Iris pigment epithelial cell (primary cell): ENCODE measurements around the gene YIPF4.
"Not testable (repeated sequence)": the region's sequence is repeated elsewhere in the genome, so short reads cannot be mapped to it uniquely, and the experiment has no call there.

ENCODE experiments used
- DNase-seq: peaks from one replicate; pipeline ENCODE4 v3.0.0-alpha.2; 2011; ENCODE audit warnings: low read depth

YIPF4 gene

DNA sequence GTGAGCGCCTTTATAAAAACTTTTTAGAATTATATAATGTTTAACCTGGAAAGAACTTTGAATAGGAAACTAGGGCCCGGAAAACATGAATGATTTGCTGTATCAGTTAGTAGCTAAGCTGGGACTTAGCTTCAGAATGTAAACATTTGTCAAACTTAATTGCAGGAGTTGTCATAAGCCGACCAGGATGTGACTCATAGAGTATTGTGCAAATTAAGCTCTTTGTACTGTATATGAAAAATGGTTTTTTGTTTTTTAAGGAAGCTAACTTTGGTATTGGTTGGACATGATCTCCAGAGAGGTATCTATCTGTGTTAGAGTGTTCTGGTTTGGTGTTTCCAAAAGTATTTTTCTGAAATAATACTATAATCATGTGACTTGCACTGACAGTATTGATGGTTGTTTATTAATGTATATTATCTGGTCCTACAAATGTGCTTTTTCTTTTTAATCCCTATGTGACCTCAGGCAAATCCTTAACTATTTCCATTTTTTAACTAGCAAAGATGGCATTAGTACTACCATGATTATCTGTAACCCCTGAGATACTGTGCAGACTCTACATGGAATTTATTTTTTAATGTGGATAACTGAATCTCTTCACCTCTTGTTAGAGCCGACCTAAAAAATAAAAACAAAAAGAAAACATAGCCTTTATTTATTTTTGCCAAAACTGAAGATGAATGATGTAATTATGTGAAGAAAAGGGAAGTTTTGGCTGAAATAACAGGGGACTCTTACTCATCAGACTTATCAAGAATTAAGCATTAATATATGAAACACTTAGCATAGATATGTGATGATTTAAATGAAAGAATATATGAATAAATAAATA is 11.7 kb downstream of the YIPF4 start:
- DNase-seq: peak; percentile 92

DNA sequence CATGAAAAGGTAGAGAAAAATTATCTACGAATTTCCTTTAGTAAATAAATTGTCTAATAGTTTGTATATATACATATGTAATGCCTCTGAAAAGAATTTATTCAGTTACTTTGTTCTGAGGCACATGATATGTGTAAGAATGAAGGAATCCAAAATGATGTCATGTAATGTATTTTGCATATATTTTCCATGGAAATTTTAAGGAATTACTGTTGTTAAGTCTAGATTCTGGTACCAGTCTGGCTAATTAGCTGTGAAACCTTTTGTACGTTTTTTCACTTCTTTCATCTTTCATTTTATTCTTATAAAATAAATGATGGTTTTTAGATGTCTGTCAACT is 12.3 kb downstream of the YIPF4 start:
- peak; percentile 24 for DNase-seq

DNA sequence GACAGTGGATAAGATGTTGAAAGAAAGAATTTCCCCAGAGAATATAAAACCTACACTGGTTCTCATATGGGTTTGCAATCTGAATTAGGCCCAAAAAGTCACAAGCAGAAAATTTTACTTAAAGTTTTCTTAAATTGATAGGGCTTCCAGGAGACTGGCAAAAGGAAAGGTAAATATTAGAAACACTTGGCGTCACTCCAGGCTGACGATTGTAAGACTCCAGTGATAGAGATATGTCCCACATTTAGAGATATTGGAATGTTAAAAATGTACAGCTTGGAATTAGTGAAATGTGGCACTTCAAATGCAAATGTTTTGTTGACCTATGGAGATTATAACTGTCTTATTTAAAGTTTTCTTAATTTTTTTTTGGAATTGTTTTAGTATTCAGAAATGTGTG is 14.0 kb downstream of the YIPF4 start:
- DNase-seq: peak; percentile 27

DNA sequence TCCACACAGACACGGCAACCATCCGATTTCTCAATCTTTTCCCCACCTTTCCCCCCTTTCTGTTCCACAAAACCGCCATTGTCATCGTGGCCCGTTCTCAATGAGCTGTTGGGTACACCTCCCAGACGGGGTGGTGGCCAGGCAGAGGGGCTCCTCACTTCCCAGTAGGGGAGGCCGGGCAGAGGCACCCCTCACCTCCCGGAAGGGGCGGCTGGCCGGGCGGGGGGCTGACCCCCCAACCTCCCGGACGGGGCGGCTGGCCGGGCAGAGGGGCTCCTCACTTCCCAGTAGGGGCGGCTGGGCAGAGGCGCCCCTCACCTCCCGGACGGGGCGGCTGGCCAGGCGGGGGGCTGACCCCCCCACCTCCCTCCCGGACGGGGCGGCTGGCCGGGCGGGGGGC is 15.8 kb downstream of the YIPF4 start:
- DNase-seq: not testable (repeated sequence)

DNA sequence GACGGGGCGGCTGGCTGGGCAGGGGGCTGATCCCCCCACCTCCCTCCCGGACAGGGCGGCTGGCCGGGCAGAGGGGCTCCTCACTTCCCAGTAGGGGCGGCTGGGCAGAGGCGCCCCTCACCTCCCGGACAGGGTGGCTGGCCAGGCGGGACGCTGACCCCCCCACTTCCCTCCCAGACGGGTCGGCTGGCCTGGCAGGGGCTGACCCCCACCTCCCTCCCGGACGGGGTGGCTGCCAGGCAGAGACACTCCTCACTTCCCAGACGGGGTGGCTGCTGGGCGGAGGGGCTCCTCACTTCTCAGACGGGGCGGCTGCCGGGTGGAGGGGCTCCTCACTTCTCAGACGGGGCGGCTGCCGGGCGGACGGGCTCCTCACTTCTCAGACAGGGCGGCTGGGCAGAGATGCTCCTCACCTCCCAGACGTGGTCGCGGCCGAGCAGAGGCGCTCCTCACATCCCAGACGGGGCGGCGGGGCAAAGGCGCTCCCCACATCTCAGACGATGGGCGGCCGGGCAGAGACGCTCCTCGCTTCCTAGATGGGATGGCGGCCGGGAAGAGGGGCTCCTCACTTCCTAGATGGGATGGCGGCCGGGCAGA is 16.4 kb downstream of the YIPF4 start:
- not testable (repeated sequence) for DNase-seq

DNA sequence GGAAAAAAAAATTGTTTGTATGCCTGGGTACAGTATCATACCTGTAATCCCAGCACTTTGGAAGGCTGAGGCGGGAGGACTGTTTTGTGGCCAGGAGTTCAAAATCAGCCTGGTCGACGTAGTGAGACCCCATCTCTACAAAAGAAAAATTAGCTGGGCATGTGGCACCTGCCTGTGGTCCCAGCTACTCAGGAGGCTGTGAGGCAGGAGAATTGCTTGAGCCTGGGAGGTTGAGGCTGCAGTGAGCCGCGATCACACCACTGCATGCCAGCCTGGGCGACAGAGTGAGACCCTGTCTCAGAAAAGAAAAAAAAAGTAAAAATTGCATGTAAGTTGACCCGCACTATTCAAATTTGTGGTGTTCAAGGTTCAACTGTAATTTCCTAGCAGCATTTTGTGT is 32.9 kb downstream of the YIPF4 start:
- no peak for DNase-seq

DNA sequence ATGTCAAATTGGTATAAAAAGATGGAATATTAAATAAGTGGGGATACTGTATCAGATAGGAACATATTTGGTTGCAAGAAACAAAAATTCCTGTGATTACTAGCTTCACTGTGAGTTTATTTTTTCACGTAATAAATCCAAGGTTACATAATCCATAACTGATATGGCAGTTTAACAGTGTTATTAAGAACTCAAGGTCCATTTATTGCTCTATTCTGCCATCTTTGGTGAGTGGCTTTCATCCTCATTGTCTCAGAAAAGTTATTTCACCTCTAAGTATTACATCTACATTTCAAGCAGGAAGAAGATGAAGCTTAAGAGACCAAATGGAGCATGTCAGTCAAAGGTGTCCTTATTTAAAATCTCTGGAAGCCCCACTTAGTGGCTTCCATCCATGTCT is 37.2 kb downstream of the YIPF4 start:
- DNase-seq: no peak

DNA sequence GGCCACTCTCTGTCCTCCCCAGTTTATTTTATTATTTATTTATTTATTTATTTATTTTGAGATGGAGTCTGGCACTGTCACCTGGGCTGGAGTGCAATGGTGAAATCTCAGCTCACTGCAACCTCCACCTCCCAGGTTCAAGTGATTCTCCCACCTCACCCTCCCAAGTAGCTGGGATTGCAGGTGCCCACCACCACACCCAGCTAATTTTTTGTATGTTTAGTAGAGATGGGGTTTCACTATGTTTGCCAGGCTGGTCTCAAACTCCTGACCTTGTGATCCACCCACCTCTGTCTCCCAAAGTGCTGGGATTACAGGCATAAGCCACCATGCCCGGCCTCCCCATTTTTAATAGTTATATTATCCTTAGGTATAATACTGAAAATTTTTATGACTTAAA is 51.0 kb downstream of the YIPF4 start:
- DNase-seq: not testable (repeated sequence)

DNA sequence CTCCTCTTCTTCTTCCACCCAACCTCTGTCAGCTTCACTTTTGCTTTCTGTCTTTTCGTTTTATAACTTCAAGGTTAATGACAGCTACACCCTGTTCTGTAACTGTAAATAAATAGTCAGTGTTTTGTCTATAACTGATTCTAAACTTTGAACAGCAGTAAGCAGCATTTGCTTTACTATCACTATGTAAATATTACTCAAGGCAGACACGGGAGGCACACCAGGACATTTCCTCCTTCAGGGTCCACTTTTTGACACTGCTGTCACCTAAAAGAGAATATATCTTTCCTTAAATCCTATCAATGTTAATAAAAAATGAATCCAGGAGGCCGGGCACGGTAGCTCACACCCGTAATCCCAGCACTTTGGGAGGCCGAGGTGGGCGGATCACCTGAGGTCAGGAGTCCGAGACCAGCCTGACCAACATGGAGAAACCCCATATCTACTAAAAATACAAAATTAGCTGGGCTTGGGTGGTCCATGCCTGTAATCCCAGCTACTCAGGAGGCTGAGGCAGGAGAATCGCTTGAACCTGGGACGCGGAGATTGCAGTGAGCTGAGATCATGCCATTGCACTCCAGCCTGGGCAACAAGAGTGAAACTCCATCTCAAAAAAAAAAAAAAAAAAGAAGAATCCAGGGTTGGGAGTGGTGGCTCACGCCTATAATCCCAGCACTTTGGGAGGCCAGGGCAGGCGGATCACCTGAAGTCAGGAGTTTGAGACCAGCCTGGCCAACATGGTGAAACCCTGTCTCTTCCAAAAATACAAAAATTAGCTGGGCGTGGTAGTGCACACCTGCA is 51.7 kb downstream of the YIPF4 start:
- not testable (repeated sequence) for DNase-seq

DNA sequence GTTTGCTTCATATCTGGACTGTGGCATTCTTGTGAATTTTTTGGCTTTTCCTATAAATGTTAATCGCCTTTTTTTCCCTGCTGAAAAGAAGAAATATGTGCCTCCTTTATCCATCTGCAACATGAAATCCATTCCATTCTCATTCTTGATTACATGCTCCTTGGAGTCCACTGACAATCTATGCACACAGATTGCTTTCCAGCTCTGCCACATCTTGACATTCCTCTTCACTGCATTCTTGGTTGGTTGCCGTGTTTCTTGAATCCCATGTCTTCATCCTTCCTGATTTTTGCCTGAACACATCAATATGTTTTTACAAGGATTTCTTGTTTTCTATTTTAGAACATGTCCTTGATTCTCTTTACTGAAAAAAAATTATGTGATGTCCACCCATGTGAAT is 52.4 kb downstream of the YIPF4 start:
- DNase-seq: no peak

DNA sequence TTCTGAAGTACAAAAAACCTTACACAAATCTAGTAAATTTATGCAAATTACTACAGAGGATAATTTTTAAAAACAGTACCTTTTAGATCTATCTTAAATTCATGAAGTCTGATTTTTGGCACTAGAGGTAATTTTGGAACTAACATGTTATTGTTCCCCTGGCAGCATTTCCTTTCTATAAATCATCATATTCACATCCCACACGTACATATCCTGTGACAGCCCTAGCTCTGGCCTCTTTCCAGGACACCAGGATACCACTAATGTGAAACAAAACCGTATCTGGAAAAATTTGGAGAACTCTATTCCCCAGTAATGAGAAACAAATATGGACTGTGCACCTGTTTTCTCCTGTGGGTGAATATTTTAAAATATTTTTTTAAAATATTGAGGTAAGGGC is 65.1 kb downstream of the YIPF4 start:
- DNase-seq: no peak

DNA sequence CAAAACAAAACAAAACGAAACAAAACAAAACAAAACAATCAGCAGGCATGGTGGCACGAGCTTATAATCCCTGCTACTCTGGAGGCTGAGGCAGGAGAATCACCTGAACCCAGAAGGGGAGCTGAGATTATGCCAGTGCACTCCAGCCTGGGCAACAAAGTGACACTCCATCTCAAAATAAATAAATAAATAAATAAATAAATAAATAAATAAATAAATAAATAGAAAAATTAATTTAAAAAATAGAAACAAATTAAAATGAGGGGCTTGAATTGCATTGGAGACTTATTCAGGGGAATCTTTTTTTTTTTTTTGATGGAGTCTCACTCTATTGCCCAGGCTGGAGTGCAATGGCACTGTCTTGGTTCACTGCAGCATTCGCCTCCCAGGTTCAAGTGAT is 73.1 kb downstream of the YIPF4 start:
- not testable (repeated sequence) for DNase-seq

DNA sequence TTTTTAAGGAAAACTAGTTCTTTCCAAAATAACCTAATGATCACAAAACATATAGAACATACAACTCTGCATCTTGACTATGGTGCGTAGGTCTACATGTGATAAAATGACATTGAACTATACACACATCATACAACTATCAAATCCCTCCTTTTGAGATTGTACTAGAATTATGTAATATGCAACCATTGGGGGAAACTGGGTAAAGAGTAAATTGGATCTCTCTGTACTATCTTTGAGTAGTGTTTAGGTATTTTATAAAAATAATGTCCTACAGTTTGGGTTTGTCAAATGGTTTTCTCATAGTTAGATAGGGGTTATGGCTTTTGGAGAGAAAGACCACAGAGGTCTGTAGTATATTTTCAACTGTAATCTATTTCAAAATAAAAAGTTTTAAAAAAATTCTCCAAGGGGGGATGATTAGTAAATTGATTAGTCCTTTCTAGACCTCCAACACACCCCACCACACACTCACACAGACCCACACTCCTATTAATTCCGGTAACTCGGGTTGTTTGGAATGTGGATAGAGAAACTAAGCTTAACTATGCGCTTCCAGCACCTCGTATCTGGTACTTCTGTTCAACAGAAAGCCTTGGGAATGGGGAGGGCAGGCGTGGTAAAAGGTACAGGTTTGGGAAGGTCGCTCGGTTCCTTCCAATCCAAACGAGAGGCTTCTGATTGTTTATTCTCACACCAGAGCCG is 78.4 kb downstream of the YIPF4 start:
- DNase-seq: no peak

DNA sequence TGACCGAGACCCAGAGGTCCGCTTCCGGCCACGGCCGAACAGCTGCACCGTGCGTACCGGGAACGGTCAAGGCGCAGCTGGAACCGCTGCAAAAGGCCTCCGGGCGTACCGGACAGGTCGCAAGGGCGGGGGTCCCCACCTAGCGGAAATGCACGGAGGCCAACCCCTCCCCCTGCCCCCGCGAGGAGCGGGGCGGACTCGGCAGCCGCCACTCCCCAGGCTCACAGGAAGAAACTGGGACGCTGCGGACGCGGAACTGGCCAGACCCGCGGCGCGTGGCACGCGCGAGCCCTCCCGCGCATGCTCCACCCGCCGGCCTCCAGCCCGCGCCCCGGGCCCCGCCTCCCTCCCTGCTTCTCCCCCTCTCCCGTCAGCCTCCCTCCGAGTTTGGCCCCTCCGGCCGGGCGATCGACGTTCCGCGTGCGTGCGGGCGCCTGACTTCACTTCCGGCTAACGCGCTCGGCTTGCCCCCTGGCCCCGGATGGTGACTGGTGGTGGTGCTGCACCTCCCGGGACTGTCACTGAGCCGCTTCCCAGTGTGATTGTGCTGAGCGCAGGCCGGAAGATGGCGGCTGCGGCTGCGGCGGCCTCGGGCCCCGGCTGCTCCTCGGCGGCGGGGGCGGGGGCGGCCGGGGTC is 79.1 kb downstream of the YIPF4 start, which contains the start of gene BIRC6:
Gene BIRC6 (plus strand): TSS at position 343 of the 637 bp plus-strand sequence. CDS start 139 bp downstream, at position 482.
- DNase-seq: peak; percentile 95

DNA sequence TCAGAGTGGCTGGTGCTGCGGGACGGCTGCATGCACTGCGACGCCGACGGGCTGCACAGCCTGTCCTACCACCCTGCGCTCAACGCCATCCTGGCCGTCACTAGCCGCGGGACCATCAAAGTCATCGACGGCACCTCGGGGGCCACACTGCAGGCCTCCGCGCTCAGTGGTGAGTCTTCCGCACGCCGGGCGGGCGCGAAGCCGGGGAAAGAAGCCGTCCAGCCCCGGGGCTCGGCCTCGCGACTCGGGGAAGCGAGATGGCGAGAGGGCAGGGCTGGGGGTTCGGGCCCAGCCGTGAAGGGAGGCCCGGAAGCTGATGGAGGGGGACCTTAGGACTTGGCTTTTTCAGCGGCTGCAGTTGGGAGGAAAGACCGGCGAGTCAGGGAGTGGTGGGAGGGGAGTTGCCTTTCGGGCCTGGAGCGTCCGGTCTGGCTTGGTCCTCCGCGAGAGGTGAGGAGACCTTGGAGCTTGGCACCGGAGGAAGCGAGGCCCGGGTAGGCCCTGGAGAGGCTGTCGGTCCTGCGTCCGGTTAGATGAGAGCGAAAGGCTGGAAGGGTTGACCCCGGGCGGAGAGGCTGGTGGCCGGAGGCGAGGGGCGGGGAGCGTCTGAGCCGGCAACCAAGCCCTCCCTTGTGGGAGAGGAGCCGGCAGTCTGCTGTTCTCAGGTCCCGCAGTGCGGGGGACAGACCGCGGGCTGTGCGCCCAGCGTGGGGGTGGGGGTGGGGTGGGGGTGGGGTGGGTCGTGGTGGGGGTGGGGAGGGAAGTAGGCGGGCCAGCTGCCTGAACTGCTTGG is 79.8 kb downstream of the YIPF4 start:
- DNase-seq: peak; percentile 53

DNA sequence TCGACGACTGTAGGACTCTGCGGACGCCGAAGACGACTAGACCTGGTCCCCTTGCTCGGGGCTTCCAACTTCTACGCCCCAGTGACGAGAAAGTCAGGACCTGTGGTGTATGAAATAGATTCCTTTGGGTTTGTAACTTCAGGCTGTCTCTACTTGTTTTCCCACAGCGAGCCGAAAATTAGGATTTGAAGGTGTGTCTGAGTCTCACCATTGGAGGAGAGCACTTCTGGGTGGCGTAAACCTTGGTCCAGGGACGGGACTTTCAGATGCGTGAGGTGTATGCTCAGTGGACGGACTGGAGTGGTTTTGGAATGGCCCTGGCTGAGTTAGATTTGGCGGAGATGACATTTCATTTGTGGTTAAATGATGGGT is 80.4 kb downstream of the YIPF4 start:
- DNase-seq: peak; percentile 43

DNA sequence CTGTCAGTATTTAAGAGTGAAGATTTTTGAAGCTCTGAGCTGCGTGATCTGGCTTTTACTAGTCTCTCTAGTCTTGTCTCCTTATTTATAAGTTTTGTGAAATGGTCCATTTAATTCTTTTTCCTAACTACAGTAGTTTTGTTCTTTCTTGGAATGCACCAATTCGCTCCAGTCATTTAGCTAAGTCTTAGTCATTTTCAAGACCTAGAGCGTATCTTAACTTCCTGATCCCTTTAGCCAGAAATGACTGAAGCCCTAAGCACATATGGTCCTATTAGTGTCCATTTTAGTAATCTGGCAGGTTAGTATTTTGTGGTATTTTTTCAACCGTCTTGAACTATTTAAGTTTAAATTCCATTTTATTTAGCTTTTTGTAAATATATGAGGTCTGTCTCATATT is 82.7 kb downstream of the YIPF4 start:
- DNase-seq: peak; percentile 59

DNA sequence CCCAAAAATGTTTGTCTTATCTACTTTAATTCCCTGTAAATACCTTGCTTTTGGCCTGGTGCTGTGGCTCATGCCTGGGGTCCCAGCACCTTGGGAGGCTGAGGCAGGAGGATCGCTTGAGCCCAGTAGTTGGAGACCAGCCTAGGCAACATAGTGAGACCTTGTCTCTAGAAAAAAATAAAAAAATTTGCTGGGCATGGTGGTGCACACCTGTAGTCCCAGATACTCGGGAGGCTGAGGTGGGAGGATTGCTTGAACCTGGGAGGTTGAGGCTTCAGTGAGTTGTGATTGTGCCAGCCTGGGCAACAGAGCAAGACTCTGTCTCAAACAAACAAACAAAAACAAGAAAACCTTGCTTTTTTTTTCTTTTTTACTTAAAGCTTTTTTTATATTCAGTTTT is 85.3 kb downstream of the YIPF4 start:
- DNase-seq: not testable (repeated sequence)

DNA sequence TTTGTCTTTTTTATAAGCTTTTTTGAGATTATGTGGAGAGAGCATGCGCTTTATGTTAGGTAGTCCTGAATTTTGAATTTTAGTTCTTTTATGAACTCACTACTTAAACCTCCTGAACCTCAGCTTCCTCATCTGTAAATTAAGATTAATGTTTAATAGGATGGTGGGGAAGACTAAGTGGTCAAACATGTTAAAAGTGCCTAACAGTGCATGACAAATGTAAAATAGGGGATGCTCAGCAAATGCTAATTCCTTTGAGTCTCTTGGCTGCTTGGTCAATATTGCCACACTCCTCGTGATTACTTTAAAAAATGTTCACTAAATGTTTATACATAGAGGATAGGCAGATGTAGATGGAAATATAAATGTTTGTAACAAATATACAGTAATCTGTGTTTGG is 85.9 kb downstream of the YIPF4 start:
- no peak for DNase-seq

DNA sequence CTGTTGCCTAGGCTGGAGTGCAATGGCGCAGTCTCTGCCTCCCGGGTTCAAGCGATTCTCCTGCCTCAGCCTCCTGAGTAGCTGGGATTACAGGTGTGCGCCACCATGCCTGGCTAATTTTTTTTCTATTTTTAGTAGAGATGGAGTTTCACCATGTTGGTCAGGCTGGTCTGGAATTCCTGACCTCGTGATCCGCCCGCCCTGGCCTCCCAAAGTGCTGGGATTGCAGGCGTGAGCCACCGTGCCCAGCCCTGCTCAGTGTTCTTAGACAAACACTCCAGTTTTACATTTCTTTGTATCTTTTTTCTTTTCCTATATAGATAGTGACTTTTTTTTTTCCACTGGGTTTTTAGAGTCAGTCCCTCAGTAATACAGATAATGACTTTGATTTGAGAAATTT is 86.6 kb downstream of the YIPF4 start:
- DNase-seq: not testable (repeated sequence)

DNA sequence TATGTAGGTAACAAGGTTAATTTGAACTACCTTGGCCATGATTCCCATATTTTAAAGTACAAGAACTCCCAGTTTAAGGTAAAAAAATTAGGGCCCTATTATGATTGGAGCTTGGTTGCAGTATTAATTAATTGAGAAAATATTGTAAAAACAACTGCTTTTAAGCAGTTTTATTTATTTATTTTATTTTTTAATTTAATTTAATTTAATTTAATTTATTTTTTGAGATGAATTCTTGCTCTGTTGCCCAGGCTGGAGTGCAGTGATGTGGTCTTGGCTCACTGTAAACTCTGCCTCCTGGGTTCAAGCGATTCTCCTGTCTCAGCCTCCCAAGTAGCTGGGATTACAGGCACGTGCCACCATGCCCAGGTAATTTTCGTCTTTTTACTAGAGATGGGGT is 88.0 kb downstream of the YIPF4 start:
- DNase-seq: not testable (repeated sequence)
